A549 (cell line): ENCODE measurements around the gene PTPN22.

Experiments used
- CBX2 ChIP-seq: fragments of 200-600 bp; sonication (generic); IDR thresholded peaks from 2 replicates; pipeline ENCODE4 v1.6.1; 2016; ENCODE audit warnings: low read depth, mild to moderate bottlenecking, borderline replicate concordance
- CEBPB ChIP-seq, 2 experiments: fragments of >200 bp in 1 of 2; sonication (Bioruptor Twin) in 1 of 2; formaldehyde crosslinking in 1 of 2; IDR thresholded peaks; 2 replicates each; pipeline ENCODE4 v1.6.1; 2012 to 2016
- CHD4 ChIP-seq: fragments of 200-600 bp; sonication (generic); IDR thresholded peaks from 2 replicates; pipeline ENCODE4 v1.6.1; 2016; ENCODE audit warnings: antibody characterized with exemption, mild to moderate bottlenecking, borderline replicate concordance
- HOXB13 ChIP-seq: fragments of 250-450 bp; sonication (Bioruptor Pico); IDR thresholded peaks from 2 replicates; pipeline ENCODE4 v1.5.0; 2020; ENCODE audit warnings: low read depth, mild to moderate bottlenecking, moderate library complexity
- MAZ ChIP-seq: fragments of 150-350 bp; IDR thresholded peaks from 2 replicates; pipeline ENCODE4 v1.6.1; 2014; ENCODE audit warnings: antibody characterized with exemption, low read depth, low read length, borderline replicate concordance
- RFX5 ChIP-seq: fragments of 450-650 bp; IDR thresholded peaks from 2 replicates; pipeline ENCODE4 v1.7.1; 2014; ENCODE audit warnings: antibody characterized with exemption, mild to moderate bottlenecking, moderate library complexity
- RNF2 ChIP-seq: fragments of 200-600 bp; sonication (generic); IDR thresholded peaks from 2 replicates; pipeline ENCODE4 v1.6.1; 2016; ENCODE audit warnings: low read depth, mild to moderate bottlenecking, antibody characterized with exemption, moderate library complexity, borderline replicate concordance
- TF ChIP-seq, protein P1 (sequence below): IDR thresholded peaks from 2 replicates; pipeline ENCODE4 v1.6.1; 2012
- TF ChIP-seq, protein P2 (sequence below): fragments of >200 bp; sonication (Bioruptor Twin); formaldehyde crosslinking; IDR thresholded peaks from 3 replicates; pipeline ENCODE4 v1.5.1; 2016
- TF ChIP-seq, protein P3 (sequence below): fragments of 450-650 bp; IDR thresholded peaks from 2 replicates; pipeline ENCODE4 v1.6.1; 2014; ENCODE audit warnings: antibody characterized with exemption
- TF ChIP-seq, protein P4 (sequence below): fragments of 150-350 bp; IDR thresholded peaks from 2 replicates; pipeline ENCODE4 v1.6.1; 2014; ENCODE audit warnings: low read depth, mild to moderate bottlenecking, low read length

DNA sequence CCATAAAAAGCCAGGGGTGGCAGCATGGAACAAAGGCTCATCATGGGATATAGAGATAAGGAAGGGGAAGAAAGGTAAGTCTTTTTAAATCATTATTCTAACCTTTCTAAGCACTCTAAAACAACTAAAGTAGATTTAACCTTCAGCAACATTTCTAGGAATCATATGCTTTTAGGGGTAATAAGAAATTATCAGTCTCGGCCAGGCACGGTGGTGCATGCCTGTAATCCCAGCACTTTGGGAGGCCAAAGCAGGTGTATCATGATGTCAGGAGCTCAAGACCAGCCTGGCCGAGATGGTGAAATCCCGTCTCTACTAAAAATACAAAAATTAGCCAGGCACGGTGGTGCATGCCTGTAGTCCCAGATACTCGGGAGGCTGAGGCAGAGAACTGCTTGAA is 92.0 kb downstream of the PTPN22 start:
- no peak for TF ChIP-seq CHD4
- TF ChIP-seq, protein P1, sequence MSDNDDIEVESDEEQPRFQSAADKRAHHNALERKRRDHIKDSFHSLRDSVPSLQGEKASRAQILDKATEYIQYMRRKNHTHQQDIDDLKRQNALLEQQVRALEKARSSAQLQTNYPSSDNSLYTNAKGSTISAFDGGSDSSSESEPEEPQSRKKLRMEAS: no peak
- TF ChIP-seq, protein P2, sequence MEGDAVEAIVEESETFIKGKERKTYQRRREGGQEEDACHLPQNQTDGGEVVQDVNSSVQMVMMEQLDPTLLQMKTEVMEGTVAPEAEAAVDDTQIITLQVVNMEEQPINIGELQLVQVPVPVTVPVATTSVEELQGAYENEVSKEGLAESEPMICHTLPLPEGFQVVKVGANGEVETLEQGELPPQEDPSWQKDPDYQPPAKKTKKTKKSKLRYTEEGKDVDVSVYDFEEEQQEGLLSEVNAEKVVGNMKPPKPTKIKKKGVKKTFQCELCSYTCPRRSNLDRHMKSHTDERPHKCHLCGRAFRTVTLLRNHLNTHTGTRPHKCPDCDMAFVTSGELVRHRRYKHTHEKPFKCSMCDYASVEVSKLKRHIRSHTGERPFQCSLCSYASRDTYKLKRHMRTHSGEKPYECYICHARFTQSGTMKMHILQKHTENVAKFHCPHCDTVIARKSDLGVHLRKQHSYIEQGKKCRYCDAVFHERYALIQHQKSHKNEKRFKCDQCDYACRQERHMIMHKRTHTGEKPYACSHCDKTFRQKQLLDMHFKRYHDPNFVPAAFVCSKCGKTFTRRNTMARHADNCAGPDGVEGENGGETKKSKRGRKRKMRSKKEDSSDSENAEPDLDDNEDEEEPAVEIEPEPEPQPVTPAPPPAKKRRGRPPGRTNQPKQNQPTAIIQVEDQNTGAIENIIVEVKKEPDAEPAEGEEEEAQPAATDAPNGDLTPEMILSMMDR: no peak
- TF ChIP-seq HOXB13 (CRISPR knock-in tag): no peak
- no peak for TF ChIP-seq MAZ
- TF ChIP-seq, protein P3, sequence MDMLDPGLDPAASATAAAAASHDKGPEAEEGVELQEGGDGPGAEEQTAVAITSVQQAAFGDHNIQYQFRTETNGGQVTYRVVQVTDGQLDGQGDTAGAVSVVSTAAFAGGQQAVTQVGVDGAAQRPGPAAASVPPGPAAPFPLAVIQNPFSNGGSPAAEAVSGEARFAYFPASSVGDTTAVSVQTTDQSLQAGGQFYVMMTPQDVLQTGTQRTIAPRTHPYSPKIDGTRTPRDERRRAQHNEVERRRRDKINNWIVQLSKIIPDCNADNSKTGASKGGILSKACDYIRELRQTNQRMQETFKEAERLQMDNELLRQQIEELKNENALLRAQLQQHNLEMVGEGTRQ: no peak
- TF ChIP-seq CBX2: no peak
- no peak for TF ChIP-seq RFX5
- no peak for TF ChIP-seq RNF2
- TF ChIP-seq CEBPB (IDR thresholded peaks at IDR 0.05): no peak
- TF ChIP-seq, protein P4, sequence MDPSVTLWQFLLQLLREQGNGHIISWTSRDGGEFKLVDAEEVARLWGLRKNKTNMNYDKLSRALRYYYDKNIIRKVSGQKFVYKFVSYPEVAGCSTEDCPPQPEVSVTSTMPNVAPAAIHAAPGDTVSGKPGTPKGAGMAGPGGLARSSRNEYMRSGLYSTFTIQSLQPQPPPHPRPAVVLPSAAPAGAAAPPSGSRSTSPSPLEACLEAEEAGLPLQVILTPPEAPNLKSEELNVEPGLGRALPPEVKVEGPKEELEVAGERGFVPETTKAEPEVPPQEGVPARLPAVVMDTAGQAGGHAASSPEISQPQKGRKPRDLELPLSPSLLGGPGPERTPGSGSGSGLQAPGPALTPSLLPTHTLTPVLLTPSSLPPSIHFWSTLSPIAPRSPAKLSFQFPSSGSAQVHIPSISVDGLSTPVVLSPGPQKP: no peak
